SU-DHL-6 (cell line): ENCODE results near the gene PLEKHA8.

Experiments used
- H2AFZ ChIP-seq: fragments of 200-600 bp; sonication (generic); 2 replicates; pipeline ENCODE4 v1.6.1; 2014; ENCODE audit warnings: low read depth, mild to moderate bottlenecking, moderate library complexity, mixed read lengths, antibody characterized with exemption, low read length; ENCODE audit not compliant: severe bottlenecking
- H3F3A ChIP-seq: fragments of 200-600 bp; shearing (Covaris generic); 2 replicates; pipeline ENCODE4 v1.6.0; 2016; ENCODE audit warnings: antibody characterized with exemption, mild to moderate bottlenecking; ENCODE audit not compliant: insufficient read depth
- H3K27ac ChIP-seq: fragments of 200-600 bp; sonication (generic); 2 replicates; pipeline ENCODE4 v1.5.1; 2016; ENCODE audit warnings: low read depth, mild to moderate bottlenecking, low read length, moderate library complexity, mixed read lengths
- H3K27me3 ChIP-seq: fragments of 200-600 bp; sonication (generic), shearing (Covaris generic); 2 replicates; pipeline ENCODE4 v1.6.0; 2014; ENCODE audit warnings: mild to moderate bottlenecking, low read length
- H3K36me3 ChIP-seq: fragments of 200-600 bp; sonication (generic); 2 replicates; pipeline ENCODE4 v1.6.1; 2014; ENCODE audit warnings: mild to moderate bottlenecking, low read length, mixed read lengths
- H3K4me2 ChIP-seq: fragments of 300-600, 200-600 bp; shearing (Covaris generic), sonication (generic); 2 replicates; pipeline ENCODE4 v1.6.0; 2014; ENCODE audit warnings: low read length, low read depth, mild to moderate bottlenecking; ENCODE audit not compliant: poor library complexity, severe bottlenecking
- H3K4me3 ChIP-seq: fragments of 200-600 bp; sonication (generic); 2 replicates; pipeline ENCODE4 v1.5.1; 2014; ENCODE audit warnings: antibody characterized with exemption, low read length, mild to moderate bottlenecking, mixed read lengths; ENCODE audit not compliant: insufficient read depth, poor library complexity, severe bottlenecking
- H3K79me2 ChIP-seq: fragments of 200-600 bp; sonication (generic); 2 replicates; pipeline ENCODE4 v1.6.1; 2014; ENCODE audit warnings: mild to moderate bottlenecking, low read length, moderate library complexity; ENCODE audit not compliant: insufficient read depth
- H3K9ac ChIP-seq: fragments of 200-600 bp; sonication (generic); 2 replicates; pipeline ENCODE4 v1.7.0; 2014; ENCODE audit warnings: mild to moderate bottlenecking, low read length
- H3K9me2 ChIP-seq: fragments of 200-600 bp; sonication (generic); replicated peaks from 2 replicates; pipeline ENCODE4 v1.6.1; 2014; ENCODE audit warnings: low read length; ENCODE audit not compliant: insufficient read depth
- H3K9me3 ChIP-seq: fragments of 200-600 bp; sonication (generic); 2 replicates; pipeline ENCODE4 v1.6.1; 2014; ENCODE audit warnings: low read length, mixed read lengths; ENCODE audit not compliant: insufficient read depth
- H4K20me1 ChIP-seq: fragments of 200-600 bp; sonication (generic); 2 replicates; pipeline ENCODE4 v1.6.1; 2014; ENCODE audit warnings: low read depth, mild to moderate bottlenecking, antibody characterized with exemption, low read length, moderate library complexity, mixed read lengths
- CTCF ChIP-seq: fragments of 200-600 bp; sonication (generic); IDR thresholded peaks from one replicate; pipeline ENCODE4 v1.5.1; 2017; ENCODE audit warnings: antibody characterized with exemption, mild to moderate bottlenecking, low read length, moderate library complexity; ENCODE audit not compliant: insufficient read depth, poor library complexity, severe bottlenecking
- EZH2phosphoT487 ChIP-seq: fragments of 200-600 bp; sonication (generic), shearing (Covaris generic); conservative IDR thresholded peaks from 2 replicates; pipeline ENCODE4 v1.6.1; 2018; ENCODE audit warnings: mild to moderate bottlenecking, antibody characterized with exemption, low read length, moderate library complexity, mixed read lengths

Gene PLEKHA8

GRCh38 chr7:30114536-30115238 is 86.5 kb downstream of the PLEKHA8 start:
- TF ChIP-seq EZH2phosphoT487 = no peak
- no peak for TF ChIP-seq CTCF
- Histone ChIP-seq H3K9ac (no peak overlapping the region), H3K9me2 (no peaks in the 10 kb centered on the region), H4K20me1 (no peaks in the 10 kb centered on the region), H2AFZ (no peak overlapping the region), H3K27ac (no peak overlapping the region), H3K4me2 (no peak overlapping the region), H3K4me3 (no peak overlapping the region), H3K36me3 (0 out of 2 replicates have a peak, but pooled peaks cover 9% of the 10 kb centered on the region), H3K79me2 (no peaks in the 10 kb centered on the region), H3K9me3 (peaks cover 17% of the 10 kb centered on the region; the same call in 1 of the 2 replicates), H3K27me3 (no peaks in the 10 kb centered on the region), H3F3A (peaks cover 19% of the 10 kb centered on the region)

DNA sequence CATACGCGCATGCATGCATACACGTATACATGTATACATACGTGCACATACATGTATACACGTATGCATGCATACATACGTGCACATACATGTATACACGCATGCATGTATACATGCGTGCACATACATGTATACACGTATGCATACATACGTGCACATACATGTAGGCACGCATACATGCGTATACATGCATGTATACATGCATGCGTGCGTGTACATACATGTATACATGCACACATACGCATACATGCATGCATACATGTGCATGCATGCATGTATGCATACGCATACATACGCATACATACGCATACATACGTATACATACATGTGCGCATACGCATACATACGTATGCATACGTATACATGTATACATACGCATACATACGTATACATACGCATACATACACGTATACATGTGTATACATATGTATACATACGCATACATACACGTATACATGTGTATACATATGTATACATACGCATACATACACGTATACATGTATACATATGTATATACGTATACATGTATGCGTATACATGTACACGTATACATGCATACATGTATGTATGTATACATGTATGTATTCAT is 87.6 kb downstream of the PLEKHA8 start:
- Histone ChIP-seq H4K20me1 (no peaks in the 10 kb centered on the region), H3F3A (peaks cover 19% of the 10 kb centered on the region), H3K9me3 (peaks cover 17% of the 10 kb centered on the region; the same call in 1 of the 2 replicates), H3K27me3 (no peaks in the 10 kb centered on the region), H3K79me2 (no peaks in the 10 kb centered on the region), H3K9me2 (no peaks in the 10 kb centered on the region), H3K9ac (no peak overlapping the region), H3K4me3 (no peak overlapping the region), H3K36me3 (0 out of 2 replicates have a peak, but pooled peaks cover 9% of the 10 kb centered on the region), H2AFZ (no peak overlapping the region), H3K4me2 (no peak overlapping the region), H3K27ac (no peak overlapping the region)
- TF ChIP-seq CTCF = no peak
- no peak for TF ChIP-seq EZH2phosphoT487

- H3K9me2 ChIP-seq = no peaks in the 10 kb centered on the region
- 0 out of 2 replicates have a peak, but pooled peaks cover 7% of the 10 kb centered on the region for H3K36me3 ChIP-seq
- no peaks in the 10 kb centered on the region for H3K79me2 ChIP-seq
- no peak overlapping the region for H3K4me2 ChIP-seq
- peaks cover 17% of the 10 kb centered on the region; the same call in 1 of the 2 replicates for H3K9me3 ChIP-seq
- H3K9ac ChIP-seq = no peak overlapping the region
- TF ChIP-seq EZH2phosphoT487 (no peak), CTCF (no peak)
- no peak overlapping the region for H2AFZ ChIP-seq
- H3K27ac ChIP-seq = no peak overlapping the region
- no peaks in the 10 kb centered on the region for H3K27me3 ChIP-seq
- no peaks in the 10 kb centered on the region for H4K20me1 ChIP-seq
- no peak overlapping the region for H3K4me3 ChIP-seq
- peaks cover 19% of the 10 kb centered on the region for H3F3A ChIP-seq
These were observed 88.6 kb downstream of the PLEKHA8 start for GRCh38 chr7:30116771-30117170.
